Mesendoderm (in vitro differentiated cells): ENCODE data around the gene PGM2L1.

Experiments used
- DNase-seq: peaks from one replicate; pipeline ENCODE4 v3.0.0; 2013
- H2AK5ac ChIP-seq: 2 replicates; pipeline ENCODE4 v1.6.1; 2013; ENCODE audit warnings: low read length, inconsistent platforms
- H2BK120ac ChIP-seq: 2 replicates; pipeline ENCODE4 v1.6.1; 2013; ENCODE audit warnings: low read depth, mild to moderate bottlenecking, low read length, moderate library complexity, mixed read lengths
- H2BK15ac ChIP-seq: replicated peaks from 2 replicates; pipeline ENCODE4 v1.6.1; 2013; ENCODE audit warnings: low read depth, mild to moderate bottlenecking, moderate library complexity
- H2BK5ac ChIP-seq: 2 replicates; pipeline ENCODE4 v1.6.1; 2013; ENCODE audit warnings: low read length, inconsistent platforms
- H3K18ac ChIP-seq: 2 replicates; pipeline ENCODE4 v1.6.1; 2013; ENCODE audit warnings: mild to moderate bottlenecking, low read length, mixed read lengths
- H3K23ac ChIP-seq: one replicate; pipeline ENCODE4 v1.6.1; 2013; ENCODE audit warnings: low read length
- H3K27ac ChIP-seq: 2 replicates; pipeline ENCODE4 v1.5.1; 2013; ENCODE audit warnings: low read depth, mild to moderate bottlenecking, inconsistent platforms, low read length, moderate library complexity
- H3K27me3 ChIP-seq: 2 replicates; pipeline ENCODE4 v1.6.1; 2013; ENCODE audit warnings: low read length, control low read depth, mild to moderate bottlenecking, inconsistent platforms; ENCODE audit not compliant: insufficient read depth, poor library complexity
- H3K36me3 ChIP-seq: 2 replicates; pipeline ENCODE4 v1.6.1; 2013; ENCODE audit warnings: low read length, inconsistent platforms; ENCODE audit not compliant: control insufficient read depth, insufficient read depth
- H3K4ac ChIP-seq: one replicate; pipeline ENCODE4 v1.6.1; 2013; ENCODE audit warnings: low read depth, mild to moderate bottlenecking, low read length, moderate library complexity
- H3K4me1 ChIP-seq: 2 replicates; pipeline ENCODE4 v1.6.1; 2013; ENCODE audit warnings: low read depth, low read length, inconsistent platforms; ENCODE audit not compliant: control insufficient read depth
- H3K4me2 ChIP-seq: 2 replicates; pipeline ENCODE4 v1.6.1; 2013; ENCODE audit warnings: low read length
- H3K4me3 ChIP-seq: 2 replicates; pipeline ENCODE4 v1.5.1; 2013; ENCODE audit warnings: mild to moderate bottlenecking, low read length
- H3K56ac ChIP-seq: one replicate; pipeline ENCODE4 v1.6.1; 2013; ENCODE audit warnings: low read length
- H3K79me1 ChIP-seq: 2 replicates; pipeline ENCODE4 v1.6.1; 2013; ENCODE audit warnings: low read length, inconsistent platforms
- H3K79me2 ChIP-seq: 2 replicates; pipeline ENCODE4 v1.6.1; 2013; ENCODE audit warnings: mild to moderate bottlenecking, low read length; ENCODE audit not compliant: control insufficient read depth, insufficient read depth
- H3K9ac ChIP-seq: 2 replicates; pipeline ENCODE4 v1.6.1; 2013; ENCODE audit warnings: low read length, inconsistent platforms
- H4K5ac ChIP-seq: one replicate; pipeline ENCODE4 v1.6.1; 2013; ENCODE audit warnings: low read length
- H4K8ac ChIP-seq: one replicate; pipeline ENCODE4 v1.6.1; 2013; ENCODE audit warnings: low read depth, mild to moderate bottlenecking, control low read depth, low read length, moderate library complexity
- WGBS: extraction: QIAGEN DNeasy Blood & Tissue Kit; methylation state at CpG from one replicate; pipeline ENCODE4 v1.1.7; 2013; ENCODE audit warnings: low lambda C conversion rate, missing lambda C conversion rate; ENCODE audit not compliant: insufficient coverage; ENCODE audit errors: extremely low coverage; 5-methylcytosine and 5-hydroxymethylcytosine counted together

The PGM2L1 gene

DNA sequence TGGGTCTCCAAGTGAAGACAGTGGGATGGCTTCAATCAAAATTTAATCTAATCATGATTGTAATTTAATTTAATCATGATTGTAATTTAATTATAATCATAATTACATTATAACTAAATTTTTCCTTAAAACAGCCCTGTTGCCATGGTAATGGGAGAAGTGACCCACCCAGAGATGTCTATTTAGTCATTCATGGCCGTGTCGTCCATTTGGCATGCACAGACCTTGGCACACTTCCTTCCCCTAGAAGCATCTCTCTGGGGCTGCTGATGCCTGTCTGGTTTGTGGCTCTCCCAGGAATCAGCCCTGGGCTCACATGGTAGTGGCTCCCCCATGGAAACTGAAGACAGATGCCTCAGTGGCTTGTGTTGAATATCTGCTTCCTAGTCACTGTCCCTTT, 113.8 kb downstream of the PGM2L1 start:
- H3K4me3 ChIP-seq: no peak overlapping the region
- WGBS: no CpG with 5 or more reads among the region's 2 CpGs
- DNase-seq: no peak

DNA sequence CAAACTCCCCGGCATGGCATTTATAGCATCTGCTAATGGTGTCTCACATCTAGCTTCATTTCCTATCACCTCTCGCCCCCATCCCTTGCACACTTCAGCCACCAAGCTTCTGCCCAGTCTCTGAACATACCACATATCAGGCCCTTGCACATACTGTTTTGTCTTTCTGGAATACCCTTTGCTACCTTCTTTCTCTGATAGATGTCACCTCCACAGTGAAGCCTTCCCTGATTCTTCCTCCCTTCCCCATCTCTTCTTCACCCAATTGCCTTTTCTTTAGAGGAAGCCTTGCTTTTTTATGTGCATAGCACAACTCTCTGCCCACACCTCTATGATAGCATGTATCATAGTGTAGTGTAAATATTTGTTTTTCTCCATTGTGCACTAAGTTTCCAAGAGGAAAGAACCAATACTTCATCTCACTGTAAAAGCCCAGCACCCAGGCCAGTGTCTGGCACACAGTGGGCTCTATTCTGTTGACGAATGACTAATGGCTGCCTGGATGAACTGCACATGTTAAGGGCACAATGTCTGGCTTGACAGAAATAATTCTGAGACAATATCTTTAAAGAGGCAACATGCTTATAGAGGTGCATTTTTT, 114.6 kb downstream of the PGM2L1 start:
- H4K8ac ChIP-seq: no peak overlapping the region
- H3K23ac ChIP-seq: no peak overlapping the region
- H3K4me3 ChIP-seq: no peak overlapping the region
- H3K79me2 ChIP-seq: no peaks in the 10 kb centered on the region
- no peak for DNase-seq
- no peak overlapping the region for H3K4ac ChIP-seq
- H3K36me3 ChIP-seq: no peaks in the 10 kb centered on the region
- H2BK120ac ChIP-seq: no peak overlapping the region
- no peak overlapping the region for H3K27ac ChIP-seq
- H3K27me3 ChIP-seq: no peaks in the 10 kb centered on the region
- whole genome bisulfite sequencing: no CpG with 5 or more reads among the region's 3 CpGs
- H3K79me1 ChIP-seq: no peaks in the 10 kb centered on the region
- H3K56ac ChIP-seq: no peak overlapping the region
- no peak overlapping the region for H2AK5ac ChIP-seq
- no peak overlapping the region for H2BK5ac ChIP-seq
- H3K4me1 ChIP-seq: no peaks in the 10 kb centered on the region
- no peak overlapping the region for H3K9ac ChIP-seq
- no peak overlapping the region for H2BK15ac ChIP-seq
- H4K5ac ChIP-seq: no peak overlapping the region
- H3K18ac ChIP-seq: no peak overlapping the region
- no peak overlapping the region for H3K4me2 ChIP-seq

More for the DNA sequence above, 113.8 kb downstream of the PGM2L1 start:
- no peak overlapping the region for H3K18ac ChIP-seq
- H4K5ac ChIP-seq: no peak overlapping the region
- H3K4me2 ChIP-seq: no peak overlapping the region
- no peak overlapping the region for H3K56ac ChIP-seq
- no peak overlapping the region for H3K4ac ChIP-seq
- no peak overlapping the region for H3K23ac ChIP-seq
- H3K4me1 ChIP-seq: no peaks in the 10 kb centered on the region
- H4K8ac ChIP-seq: no peak overlapping the region
- no peak overlapping the region for H3K27ac ChIP-seq
- H2BK5ac ChIP-seq: no peak overlapping the region
- no peaks in the 10 kb centered on the region for H3K27me3 ChIP-seq
- H3K79me1 ChIP-seq: no peaks in the 10 kb centered on the region
- no peaks in the 10 kb centered on the region for H3K36me3 ChIP-seq
- H2BK120ac ChIP-seq: no peak overlapping the region
- H2AK5ac ChIP-seq: no peak overlapping the region
- no peak overlapping the region for H2BK15ac ChIP-seq
- H3K9ac ChIP-seq: no peak overlapping the region
- no peaks in the 10 kb centered on the region for H3K79me2 ChIP-seq

DNA sequence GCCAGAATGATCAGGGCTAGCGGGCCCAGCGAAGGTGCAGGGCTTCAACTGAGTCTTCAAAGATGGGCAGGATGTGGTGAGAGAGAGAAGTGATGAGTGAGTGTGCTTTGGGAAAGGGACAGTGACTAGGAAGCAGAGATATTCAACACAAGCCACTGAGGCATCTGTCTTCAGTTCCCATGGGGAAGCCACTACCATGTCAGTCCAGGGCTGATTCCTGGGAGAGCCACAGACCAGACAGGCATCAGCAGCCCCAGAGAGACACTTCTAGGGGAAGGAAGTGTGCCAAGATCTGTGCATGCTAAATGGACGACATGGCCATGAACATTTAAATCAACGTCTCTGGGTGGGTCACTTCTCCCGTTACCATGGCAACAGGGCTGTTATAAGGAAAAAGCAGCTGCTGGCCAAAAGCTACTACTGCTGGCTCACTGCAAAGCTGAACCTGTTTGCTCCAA, 115.3 kb downstream of the PGM2L1 start:
- no peaks in the 10 kb centered on the region for H3K79me2 ChIP-seq
- H3K4me2 ChIP-seq: no peak overlapping the region
- H3K4ac ChIP-seq: no peak overlapping the region
- H3K9ac ChIP-seq: no peak overlapping the region
- H3K36me3 ChIP-seq: no peaks in the 10 kb centered on the region
- H3K4me3 ChIP-seq: no peak overlapping the region
- H3K27ac ChIP-seq: no peak overlapping the region
- H3K27me3 ChIP-seq: no peaks in the 10 kb centered on the region
- no peak overlapping the region for H3K18ac ChIP-seq
- no peak overlapping the region for H3K56ac ChIP-seq
- no CpG with 5 or more reads among the region's 5 CpGs for WGBS
- H3K4me1 ChIP-seq: no peaks in the 10 kb centered on the region
- no peak overlapping the region for H3K23ac ChIP-seq
- H2BK5ac ChIP-seq: no peak overlapping the region
- no peak overlapping the region for H2BK120ac ChIP-seq
- H2BK15ac ChIP-seq: no peak overlapping the region
- peak; percentile 10 for DNase-seq
- no peak overlapping the region for H4K5ac ChIP-seq
- no peak overlapping the region for H4K8ac ChIP-seq
- H2AK5ac ChIP-seq: no peak overlapping the region
- no peaks in the 10 kb centered on the region for H3K79me1 ChIP-seq

DNA sequence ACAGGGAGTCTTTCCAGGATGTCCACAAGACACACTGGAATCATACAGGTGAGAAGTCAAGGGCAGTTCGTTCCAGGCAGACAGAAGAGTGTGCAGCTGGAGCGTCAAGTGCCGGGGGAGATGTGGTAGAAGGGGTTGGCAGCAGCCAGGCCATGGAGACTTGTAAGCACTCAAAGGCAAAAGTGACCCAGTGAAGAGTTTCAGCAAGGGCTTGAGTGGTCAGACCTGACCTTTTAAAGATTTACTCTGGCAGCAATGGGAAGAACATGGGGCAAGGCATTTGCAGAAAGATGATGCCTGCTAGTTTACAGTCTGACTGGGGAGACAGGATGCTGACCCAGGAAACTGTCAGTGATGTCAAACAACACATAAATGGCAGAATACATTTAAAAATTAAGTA, 115.8 kb downstream of the PGM2L1 start:
- DNase-seq: no peak
- no peak overlapping the region for H4K5ac ChIP-seq
- H3K79me2 ChIP-seq: no peaks in the 10 kb centered on the region
- no peak overlapping the region for H2BK120ac ChIP-seq
- no peak overlapping the region for H2AK5ac ChIP-seq
- H3K79me1 ChIP-seq: no peaks in the 10 kb centered on the region
- no peak overlapping the region for H3K4me3 ChIP-seq
- no peak overlapping the region for H2BK5ac ChIP-seq
- no peak overlapping the region for H3K4ac ChIP-seq
- no peaks in the 10 kb centered on the region for H3K36me3 ChIP-seq
- no peak overlapping the region for H3K4me2 ChIP-seq
- no peak overlapping the region for H4K8ac ChIP-seq
- H3K9ac ChIP-seq: no peak overlapping the region
- H3K18ac ChIP-seq: no peak overlapping the region
- H3K4me1 ChIP-seq: no peaks in the 10 kb centered on the region
- no peak overlapping the region for H3K56ac ChIP-seq
- no peak overlapping the region for H3K27ac ChIP-seq
- no peak overlapping the region for H2BK15ac ChIP-seq
- no peaks in the 10 kb centered on the region for H3K27me3 ChIP-seq
- H3K23ac ChIP-seq: no peak overlapping the region
- no CpG with 5 or more reads among the region's 3 CpGs for WGBS

DNA sequence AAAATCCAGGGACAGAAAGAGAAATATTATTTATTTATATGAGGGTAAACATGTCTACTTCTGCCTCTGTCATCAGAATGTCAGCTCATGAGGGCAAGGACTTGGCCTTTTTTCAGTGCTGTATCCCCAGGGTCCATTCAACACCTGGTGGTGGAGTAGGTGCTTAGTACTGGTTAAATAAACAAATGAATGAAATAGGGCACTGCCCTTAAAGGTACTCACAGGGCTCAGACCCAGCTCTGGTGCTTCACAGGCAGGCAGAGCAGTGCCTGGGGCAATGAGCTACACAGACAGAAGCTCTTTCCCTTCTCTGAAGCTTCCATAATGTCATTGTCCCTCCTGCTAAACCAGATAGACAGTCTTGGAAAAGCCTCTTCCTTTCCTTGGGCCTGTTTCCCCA, 117.7 kb downstream of the PGM2L1 start:
- Histone ChIP-seq H3K4me2 (no peak overlapping the region), H2BK15ac (no peak overlapping the region), H3K4ac (no peak overlapping the region), H3K18ac (no peak overlapping the region), H3K79me2 (no peaks in the 10 kb centered on the region), H3K79me1 (no peaks in the 10 kb centered on the region), H3K23ac (no peak overlapping the region), H3K36me3 (no peaks in the 10 kb centered on the region), H4K8ac (no peak overlapping the region), H2AK5ac (no peak overlapping the region), H2BK5ac (no peak overlapping the region), H3K56ac (no peak overlapping the region), H3K27me3 (no peaks in the 10 kb centered on the region), H4K5ac (no peak overlapping the region), H3K4me3 (no peak overlapping the region), H2BK120ac (no peak overlapping the region), H3K9ac (no peak overlapping the region), H3K4me1 (no peaks in the 10 kb centered on the region), H3K27ac (no peak overlapping the region)
- no peak for DNase-seq
